ENCODE data around the gene CD207.

CD207 gene

GRCh38 chr2:70817284-70817954, 18.2 kb downstream of the CD207 start:
- Histone ChIP-seq H3K27ac (ENCODE audit: low read depth, low read length) (no peak overlapping the region), H2BK5ac (ENCODE audit: low read length) (no peak overlapping the region), H3K4me3 (ENCODE audit: low read length) (no peak overlapping the region), H3K79me1 (ENCODE audit: low read length) (no peaks in the 10 kb centered on the region), H2BK120ac (ENCODE audit: low read depth, low read length) (no peak overlapping the region), H2AK5ac (ENCODE audit: low read length) (no peak overlapping the region), H3K36me3 (ENCODE audit: control insufficient read depth, insufficient read depth, low read length) (no peaks in the 10 kb centered on the region), H4K8ac (ENCODE audit: low read depth, low read length) (no peak overlapping the region), H3K9ac (ENCODE audit: low read length) (no peak overlapping the region), H3K18ac (ENCODE audit: low read length) (no peak overlapping the region), H3K79me2 (ENCODE audit: control insufficient read depth, insufficient read depth, low read length) (no peaks in the 10 kb centered on the region), H4K5ac (ENCODE audit: low read length) (no peak overlapping the region), H3K23ac (ENCODE audit: low read length) (no peak overlapping the region), H3K4ac (ENCODE audit: low read depth, low read length) (no peak overlapping the region), H3K4me1 (ENCODE audit: control insufficient read depth, low read depth, low read length) (no peaks in the 10 kb centered on the region), H3K56ac (ENCODE audit: low read length) (no peak overlapping the region), H2BK15ac (replicated peaks; ENCODE audit: low read depth) (no peak overlapping the region), H3K27me3 (ENCODE audit: insufficient read depth, low read length, poor library complexity) (no peaks in the 10 kb centered on the region), H3K4me2 (ENCODE audit: low read length) (no peak overlapping the region)
- DNase-seq, result no peak
- no CpG with 5 or more reads among the region's 3 CpGs for WGBS (ENCODE audit: extremely low coverage, insufficient coverage, low lambda C conversion rate)

- no peak overlapping the region for H3K4me2 ChIP-seq (ENCODE audit: low read length)
- no peak overlapping the region for H3K4ac ChIP-seq (ENCODE audit: low read depth, low read length)
- H4K5ac ChIP-seq (ENCODE audit: low read length), result no peak overlapping the region
- WGBS (ENCODE audit: extremely low coverage, insufficient coverage, low lambda C conversion rate), result no CpG with 5 or more reads among the region's 5 CpGs
- DNase-seq, result no peak
- H2BK5ac ChIP-seq (ENCODE audit: low read length), result no peak overlapping the region
- H3K79me1 ChIP-seq (ENCODE audit: low read length), result no peaks in the 10 kb centered on the region
- H3K9ac ChIP-seq (ENCODE audit: low read length), result no peak overlapping the region
- no peak overlapping the region for H2BK120ac ChIP-seq (ENCODE audit: low read depth, low read length)
- no peak overlapping the region for H3K27ac ChIP-seq (ENCODE audit: low read depth, low read length)
- no peak overlapping the region for H3K18ac ChIP-seq (ENCODE audit: low read length)
- no peak overlapping the region for H3K4me3 ChIP-seq (ENCODE audit: low read length)
- H3K4me1 ChIP-seq (ENCODE audit: control insufficient read depth, low read depth, low read length), result no peaks in the 10 kb centered on the region
- no peak overlapping the region for H2BK15ac ChIP-seq (replicated peaks; ENCODE audit: low read depth)
- H3K79me2 ChIP-seq (ENCODE audit: control insufficient read depth, insufficient read depth, low read length), result no peaks in the 10 kb centered on the region
- no peak overlapping the region for H4K8ac ChIP-seq (ENCODE audit: low read depth, low read length)
- H3K23ac ChIP-seq (ENCODE audit: low read length), result no peak overlapping the region
- H3K36me3 ChIP-seq (ENCODE audit: control insufficient read depth, insufficient read depth, low read length), result no peaks in the 10 kb centered on the region
- H2AK5ac ChIP-seq (ENCODE audit: low read length), result no peak overlapping the region
- H3K56ac ChIP-seq (ENCODE audit: low read length), result no peak overlapping the region
- no peaks in the 10 kb centered on the region for H3K27me3 ChIP-seq (ENCODE audit: insufficient read depth, low read length, poor library complexity)
Measured at GRCh38 chr2:70816726-70817125, 18.9 kb downstream of the CD207 start.

GRCh38 chr2:70808983-70809958, 26.3 kb downstream of the CD207 start:
- no peak overlapping the region for H3K56ac ChIP-seq (ENCODE audit: low read length)
- H4K5ac ChIP-seq (ENCODE audit: low read length), result no peak overlapping the region
- H3K36me3 ChIP-seq (ENCODE audit: control insufficient read depth, insufficient read depth, low read length), result no peaks in the 10 kb centered on the region
- H3K79me2 ChIP-seq (ENCODE audit: control insufficient read depth, insufficient read depth, low read length), result no peaks in the 10 kb centered on the region
- no peak overlapping the region for H3K27ac ChIP-seq (ENCODE audit: low read depth, low read length)
- no peak overlapping the region for H3K23ac ChIP-seq (ENCODE audit: low read length)
- no peak overlapping the region for H2BK15ac ChIP-seq (replicated peaks; ENCODE audit: low read depth)
- H3K9ac ChIP-seq (ENCODE audit: low read length), result no peak overlapping the region
- no peak overlapping the region for H3K4me3 ChIP-seq (ENCODE audit: low read length)
- no CpG with 5 or more reads among the region's 12 CpGs for WGBS (ENCODE audit: extremely low coverage, insufficient coverage, low lambda C conversion rate)
- no peak overlapping the region for H4K8ac ChIP-seq (ENCODE audit: low read depth, low read length)
- no peak for DNase-seq
- no peaks in the 10 kb centered on the region for H3K27me3 ChIP-seq (ENCODE audit: insufficient read depth, low read length, poor library complexity)
- H2BK120ac ChIP-seq (ENCODE audit: low read depth, low read length), result no peak overlapping the region
- no peak overlapping the region for H3K18ac ChIP-seq (ENCODE audit: low read length)
- no peaks in the 10 kb centered on the region for H3K79me1 ChIP-seq (ENCODE audit: low read length)
- H3K4me2 ChIP-seq (ENCODE audit: low read length), result no peak overlapping the region
- H3K4ac ChIP-seq (ENCODE audit: low read depth, low read length), result no peak overlapping the region
- H3K4me1 ChIP-seq (ENCODE audit: control insufficient read depth, low read depth, low read length), result no peaks in the 10 kb centered on the region
- no peak overlapping the region for H2AK5ac ChIP-seq (ENCODE audit: low read length)
- H2BK5ac ChIP-seq (ENCODE audit: low read length), result no peak overlapping the region

GRCh38 chr2:70807828-70808118, 27.8 kb downstream of the CD207 start:
- Histone ChIP-seq H2BK15ac (replicated peaks; ENCODE audit: low read depth) (no peak overlapping the region), H3K27ac (ENCODE audit: low read depth, low read length) (no peak overlapping the region), H3K18ac (ENCODE audit: low read length) (no peak overlapping the region), H3K9ac (ENCODE audit: low read length) (no peak overlapping the region), H3K4me2 (ENCODE audit: low read length) (no peak overlapping the region), H3K36me3 (ENCODE audit: control insufficient read depth, insufficient read depth, low read length) (no peaks in the 10 kb centered on the region), H2BK5ac (ENCODE audit: low read length) (no peak overlapping the region), H3K23ac (ENCODE audit: low read length) (no peak overlapping the region), H3K4me1 (ENCODE audit: control insufficient read depth, low read depth, low read length) (no peaks in the 10 kb centered on the region), H2BK120ac (ENCODE audit: low read depth, low read length) (no peak overlapping the region), H4K5ac (ENCODE audit: low read length) (no peak overlapping the region), H3K79me1 (ENCODE audit: low read length) (no peaks in the 10 kb centered on the region), H3K79me2 (ENCODE audit: control insufficient read depth, insufficient read depth, low read length) (no peaks in the 10 kb centered on the region), H3K27me3 (ENCODE audit: insufficient read depth, low read length, poor library complexity) (no peaks in the 10 kb centered on the region), H3K4ac (ENCODE audit: low read depth, low read length) (no peak overlapping the region), H2AK5ac (ENCODE audit: low read length) (no peak overlapping the region), H3K56ac (ENCODE audit: low read length) (no peak overlapping the region), H3K4me3 (ENCODE audit: low read length) (no peak overlapping the region), H4K8ac (ENCODE audit: low read depth, low read length) (no peak overlapping the region)
- DNase-seq, result no peak
- no CpG with 5 or more reads among the region's 4 CpGs for WGBS (ENCODE audit: extremely low coverage, insufficient coverage, low lambda C conversion rate)

GRCh38 chr2:70807102-70807827, 28.4 kb downstream of the CD207 start:
- no peaks in the 10 kb centered on the region for H3K79me1 ChIP-seq (ENCODE audit: low read length)
- no peaks in the 10 kb centered on the region for H3K4me1 ChIP-seq (ENCODE audit: control insufficient read depth, low read depth, low read length)
- H2BK15ac ChIP-seq (replicated peaks; ENCODE audit: low read depth), result no peak overlapping the region
- no peak overlapping the region for H3K27ac ChIP-seq (ENCODE audit: low read depth, low read length)
- H2AK5ac ChIP-seq (ENCODE audit: low read length), result no peak overlapping the region
- H3K36me3 ChIP-seq (ENCODE audit: control insufficient read depth, insufficient read depth, low read length), result no peaks in the 10 kb centered on the region
- no peak overlapping the region for H3K4me3 ChIP-seq (ENCODE audit: low read length)
- WGBS (ENCODE audit: extremely low coverage, insufficient coverage, low lambda C conversion rate), result no CpG with 5 or more reads among the region's 6 CpGs
- H3K79me2 ChIP-seq (ENCODE audit: control insufficient read depth, insufficient read depth, low read length), result no peaks in the 10 kb centered on the region
- no peak overlapping the region for H3K23ac ChIP-seq (ENCODE audit: low read length)
- H3K9ac ChIP-seq (ENCODE audit: low read length), result no peak overlapping the region
- H2BK5ac ChIP-seq (ENCODE audit: low read length), result no peak overlapping the region
- no peak overlapping the region for H3K56ac ChIP-seq (ENCODE audit: low read length)
- H3K4me2 ChIP-seq (ENCODE audit: low read length), result no peak overlapping the region
- no peak overlapping the region for H2BK120ac ChIP-seq (ENCODE audit: low read depth, low read length)
- no peak overlapping the region for H3K4ac ChIP-seq (ENCODE audit: low read depth, low read length)
- no peak overlapping the region for H4K5ac ChIP-seq (ENCODE audit: low read length)
- H3K18ac ChIP-seq (ENCODE audit: low read length), result no peak overlapping the region
- no peak for DNase-seq
- H4K8ac ChIP-seq (ENCODE audit: low read depth, low read length), result no peak overlapping the region
- no peaks in the 10 kb centered on the region for H3K27me3 ChIP-seq (ENCODE audit: insufficient read depth, low read length, poor library complexity)
